ENCODE results near the gene MAN1A2.

DNA sequence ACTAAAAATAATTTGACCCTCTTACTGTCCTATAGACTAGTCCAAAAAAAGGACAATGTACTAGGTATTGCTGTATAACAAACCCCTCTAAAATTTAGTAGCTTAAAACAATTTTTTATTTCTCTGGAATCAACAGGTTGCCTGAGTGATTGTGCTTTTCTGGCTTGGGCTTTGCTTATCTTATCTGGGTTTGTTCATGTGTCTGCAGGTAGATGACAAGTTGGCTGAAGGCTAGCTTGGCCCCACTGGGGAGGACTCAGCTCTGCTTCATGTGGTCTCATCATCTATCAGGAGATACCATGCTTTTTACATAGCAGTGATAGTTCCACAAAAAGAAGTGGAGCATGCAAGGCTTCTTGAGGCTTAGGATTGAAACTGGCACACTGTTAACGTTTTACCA, 114.2 kb downstream of the MAN1A2 start:
- TF ChIP-seq, protein P1, sequence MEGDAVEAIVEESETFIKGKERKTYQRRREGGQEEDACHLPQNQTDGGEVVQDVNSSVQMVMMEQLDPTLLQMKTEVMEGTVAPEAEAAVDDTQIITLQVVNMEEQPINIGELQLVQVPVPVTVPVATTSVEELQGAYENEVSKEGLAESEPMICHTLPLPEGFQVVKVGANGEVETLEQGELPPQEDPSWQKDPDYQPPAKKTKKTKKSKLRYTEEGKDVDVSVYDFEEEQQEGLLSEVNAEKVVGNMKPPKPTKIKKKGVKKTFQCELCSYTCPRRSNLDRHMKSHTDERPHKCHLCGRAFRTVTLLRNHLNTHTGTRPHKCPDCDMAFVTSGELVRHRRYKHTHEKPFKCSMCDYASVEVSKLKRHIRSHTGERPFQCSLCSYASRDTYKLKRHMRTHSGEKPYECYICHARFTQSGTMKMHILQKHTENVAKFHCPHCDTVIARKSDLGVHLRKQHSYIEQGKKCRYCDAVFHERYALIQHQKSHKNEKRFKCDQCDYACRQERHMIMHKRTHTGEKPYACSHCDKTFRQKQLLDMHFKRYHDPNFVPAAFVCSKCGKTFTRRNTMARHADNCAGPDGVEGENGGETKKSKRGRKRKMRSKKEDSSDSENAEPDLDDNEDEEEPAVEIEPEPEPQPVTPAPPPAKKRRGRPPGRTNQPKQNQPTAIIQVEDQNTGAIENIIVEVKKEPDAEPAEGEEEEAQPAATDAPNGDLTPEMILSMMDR (IDR thresholded peaks at IDR 0.05; ENCODE audit: low read depth, low read length, poor library complexity, severe bottlenecking), result no peak
- no peak for TF ChIP-seq EZH2phosphoT487 (IDR thresholded peaks at IDR 0.05; ENCODE audit: borderline replicate concordance, low read length)
